Raji (cell line): ENCODE measurements around the gene GRB14.

Source experiments
- POLR2A ChIP-seq: IDR thresholded peaks from 2 replicates; pipeline ENCODE4 v1.6.1; 2011; ENCODE audit warnings: low read depth, low read length, control low read depth; ENCODE audit not compliant: insufficient read depth

The GRB14 gene

GRCh38 chr2:164581050-164581449 is 40.2 kb downstream of the GRB14 start:
- no peak for TF ChIP-seq POLR2A

GRCh38 chr2:164574931-164575330 is 46.4 kb downstream of the GRB14 start:
- no peak for TF ChIP-seq POLR2A

GRCh38 chr2:164570475-164570874 is 50.8 kb downstream of the GRB14 start:
- TF ChIP-seq POLR2A = no peak

GRCh38 chr2:164569378-164569777 is 51.9 kb downstream of the GRB14 start:
- no peak for TF ChIP-seq POLR2A

- TF ChIP-seq POLR2A = no peak
Observed at GRCh38 chr2:164568317-164568716, 53.0 kb downstream of the GRB14 start.

GRCh38 chr2:164567335-164567989 is 53.8 kb downstream of the GRB14 start:
- no peak for TF ChIP-seq POLR2A

GRCh38 chr2:164565359-164565758 is 55.9 kb downstream of the GRB14 start:
- no peak for TF ChIP-seq POLR2A

- no peak for TF ChIP-seq POLR2A
Observed at GRCh38 chr2:164562666-164563065, 58.6 kb downstream of the GRB14 start.

- no peak for TF ChIP-seq POLR2A
Observed at GRCh38 chr2:164561991-164562390, 59.3 kb downstream of the GRB14 start.

GRCh38 chr2:164561416-164561815 is 59.9 kb downstream of the GRB14 start:
- no peak for TF ChIP-seq POLR2A

GRCh38 chr2:164560902-164561301 is 60.4 kb downstream of the GRB14 start:
- TF ChIP-seq POLR2A = no peak

GRCh38 chr2:164560181-164560792 is 61.0 kb downstream of the GRB14 start:
- TF ChIP-seq POLR2A = no peak

- no peak for TF ChIP-seq POLR2A
Observed at GRCh38 chr2:164558450-164558849, 62.8 kb downstream of the GRB14 start.

GRCh38 chr2:164554487-164554886 is 66.8 kb downstream of the GRB14 start:
- no peak for TF ChIP-seq POLR2A

- no peak for TF ChIP-seq POLR2A
Observed at GRCh38 chr2:164551519-164551918, 69.8 kb downstream of the GRB14 start.

GRCh38 chr2:164545484-164545883 is 75.8 kb downstream of the GRB14 start:
- TF ChIP-seq POLR2A = no peak

- no peak for TF ChIP-seq POLR2A
Observed at GRCh38 chr2:164542581-164543021, 78.7 kb downstream of the GRB14 start.
